HEK293 (cell line): ENCODE results near the gene HOXB1.

ENCODE experiments used
- PRDM1 ChIP-seq: fragments of 450-650 bp; formaldehyde crosslinking; IDR thresholded peaks from 2 replicates; pipeline ENCODE4; 2016; ENCODE audit warnings: missing biosample characterization, missing genetic modification characterization
- SCRT2 ChIP-seq: fragments of 450-650 bp; formaldehyde crosslinking; IDR thresholded peaks from 2 replicates; pipeline ENCODE4 v1.5.1; 2016; ENCODE audit warnings: missing biosample characterization, missing genetic modification characterization
- ZBTB8A ChIP-seq: fragments of 450-650 bp; formaldehyde crosslinking; IDR thresholded peaks from 2 replicates; pipeline ENCODE4 v1.5.1; 2016; ENCODE audit warnings: missing biosample characterization, missing genetic modification characterization
- ZNF24 ChIP-seq: fragments of 450-650 bp; formaldehyde crosslinking; IDR thresholded peaks from 2 replicates; pipeline ENCODE4 v1.5.1; 2016; ENCODE audit warnings: missing biosample characterization, missing genetic modification characterization
- ZNF274 ChIP-seq, 2 experiments: fragments of 200-500 bp in 1 of 2; fragments of 450-650 bp in 1 of 2; sonication (Bioruptor generic) in 1 of 2; formaldehyde crosslinking in 1 of 2; IDR thresholded peaks; 2 replicates each; pipeline versions ENCODE4 v1.5.1 to v1.6.1; 2014 to 2016; ENCODE audit warnings: borderline replicate concordance in 1 of 2, inconsistent platforms in 1 of 2, low read length in 1 of 2, missing biosample characterization in 1 of 2, missing genetic modification characterization in 1 of 2
- ZNF341 ChIP-seq: fragments of 450-650 bp; formaldehyde crosslinking; IDR thresholded peaks from 2 replicates; pipeline ENCODE4; 2016; ENCODE audit warnings: low read depth, missing biosample characterization, missing genetic modification characterization
- ZNF561 ChIP-seq: fragments of 450-650 bp; IDR thresholded peaks from 2 replicates; pipeline ENCODE4 v1.5.1; 2018; ENCODE audit warnings: missing biosample characterization, missing genetic modification characterization, borderline replicate concordance
- ZNF830 ChIP-seq: fragments of 450-650 bp; IDR thresholded peaks from 2 replicates; pipeline ENCODE4 v1.5.0; 2018; ENCODE audit warnings: missing biosample characterization, missing genetic modification characterization, low read depth, mild to moderate bottlenecking, moderate library complexity
- ZSCAN23 ChIP-seq: fragments of 450-650 bp; formaldehyde crosslinking; IDR thresholded peaks from 2 replicates; pipeline ENCODE4 v1.5.1; 2016; ENCODE audit warnings: missing biosample characterization, missing genetic modification characterization
- TF ChIP-seq, protein P1 (sequence below): fragments of 450-650 bp; formaldehyde crosslinking; IDR thresholded peaks from 2 replicates; pipeline ENCODE4 v1.5.1; 2017; ENCODE audit warnings: missing biosample characterization, missing genetic modification characterization
- TF ChIP-seq, protein P2 (sequence below): fragments of 450-650 bp; formaldehyde crosslinking; IDR thresholded peaks from 2 replicates; pipeline ENCODE4 v1.5.1; 2016; ENCODE audit warnings: missing biosample characterization, missing genetic modification characterization

DNA sequence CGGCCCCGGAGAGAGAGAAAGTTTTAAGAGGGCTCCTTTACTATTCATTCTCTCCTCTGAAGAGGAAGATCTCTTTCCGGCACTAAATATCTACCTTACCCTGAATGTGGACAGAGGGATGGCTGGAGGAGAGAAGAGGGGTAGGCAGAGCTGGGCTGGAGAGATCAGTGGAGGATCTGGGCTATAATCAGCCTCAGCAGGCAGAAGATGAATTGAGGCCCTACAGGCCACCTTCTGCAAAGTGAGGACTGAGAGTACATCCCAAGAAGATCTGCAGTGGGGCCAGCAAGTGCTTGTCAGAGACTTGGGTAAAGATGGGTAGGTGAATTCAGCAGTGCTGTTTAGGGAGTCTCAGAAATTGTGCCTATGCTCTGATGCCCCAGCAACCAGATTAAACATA, 6.5 kb upstream of the HOXB1 start:
- TF ChIP-seq, protein P1, sequence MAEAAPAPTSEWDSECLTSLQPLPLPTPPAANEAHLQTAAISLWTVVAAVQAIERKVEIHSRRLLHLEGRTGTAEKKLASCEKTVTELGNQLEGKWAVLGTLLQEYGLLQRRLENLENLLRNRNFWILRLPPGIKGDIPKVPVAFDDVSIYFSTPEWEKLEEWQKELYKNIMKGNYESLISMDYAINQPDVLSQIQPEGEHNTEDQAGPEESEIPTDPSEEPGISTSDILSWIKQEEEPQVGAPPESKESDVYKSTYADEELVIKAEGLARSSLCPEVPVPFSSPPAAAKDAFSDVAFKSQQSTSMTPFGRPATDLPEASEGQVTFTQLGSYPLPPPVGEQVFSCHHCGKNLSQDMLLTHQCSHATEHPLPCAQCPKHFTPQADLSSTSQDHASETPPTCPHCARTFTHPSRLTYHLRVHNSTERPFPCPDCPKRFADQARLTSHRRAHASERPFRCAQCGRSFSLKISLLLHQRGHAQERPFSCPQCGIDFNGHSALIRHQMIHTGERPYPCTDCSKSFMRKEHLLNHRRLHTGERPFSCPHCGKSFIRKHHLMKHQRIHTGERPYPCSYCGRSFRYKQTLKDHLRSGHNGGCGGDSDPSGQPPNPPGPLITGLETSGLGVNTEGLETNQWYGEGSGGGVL: no peak
- TF ChIP-seq, protein P2, sequence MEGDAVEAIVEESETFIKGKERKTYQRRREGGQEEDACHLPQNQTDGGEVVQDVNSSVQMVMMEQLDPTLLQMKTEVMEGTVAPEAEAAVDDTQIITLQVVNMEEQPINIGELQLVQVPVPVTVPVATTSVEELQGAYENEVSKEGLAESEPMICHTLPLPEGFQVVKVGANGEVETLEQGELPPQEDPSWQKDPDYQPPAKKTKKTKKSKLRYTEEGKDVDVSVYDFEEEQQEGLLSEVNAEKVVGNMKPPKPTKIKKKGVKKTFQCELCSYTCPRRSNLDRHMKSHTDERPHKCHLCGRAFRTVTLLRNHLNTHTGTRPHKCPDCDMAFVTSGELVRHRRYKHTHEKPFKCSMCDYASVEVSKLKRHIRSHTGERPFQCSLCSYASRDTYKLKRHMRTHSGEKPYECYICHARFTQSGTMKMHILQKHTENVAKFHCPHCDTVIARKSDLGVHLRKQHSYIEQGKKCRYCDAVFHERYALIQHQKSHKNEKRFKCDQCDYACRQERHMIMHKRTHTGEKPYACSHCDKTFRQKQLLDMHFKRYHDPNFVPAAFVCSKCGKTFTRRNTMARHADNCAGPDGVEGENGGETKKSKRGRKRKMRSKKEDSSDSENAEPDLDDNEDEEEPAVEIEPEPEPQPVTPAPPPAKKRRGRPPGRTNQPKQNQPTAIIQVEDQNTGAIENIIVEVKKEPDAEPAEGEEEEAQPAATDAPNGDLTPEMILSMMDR (tag by site-specific recombination): no peak
- TF ChIP-seq PRDM1 (no peak), ZBTB8A (tag by site-specific recombination) (no peak), ZNF561 (tag by site-specific recombination) (no peak), SCRT2 (no peak), ZNF274 (IDR thresholded peaks at IDR 0.05; ENCODE audit: low read length) (no peak), ZNF274 (tag by site-specific recombination; IDR thresholded peaks at IDR 0.05; ENCODE audit: borderline replicate concordance) (no peak), ZNF341 (tag by site-specific recombination) (no peak), ZNF24 (tag by site-specific recombination) (no peak), ZNF830 (tag by site-specific recombination) (no peak), ZSCAN23 (tag by site-specific recombination) (no peak)
